Peyer's patch (tissue), 4 donors: ENCODE data around the gene ATP11A.

Source experiments
- POLR2A ChIP-seq, 2 donors: fragments of 450-650 bp; IDR thresholded peaks; one replicate each; pipeline ENCODE4 v1.5.1; 2017; ENCODE audit warnings: antibody characterized with exemption in 2 of 2, mild to moderate bottlenecking in 2 of 2, moderate library complexity in 2 of 2
- TF ChIP-seq, protein P1 (sequence below), 6 experiments: fragments of 450-650 bp in 4 of 6; fragments of 200-600 bp in 2 of 6; sonication (generic) in 1 of 6; IDR thresholded peaks; one replicate each; pipeline ENCODE4 v1.5.1; 2017 to 2019; ENCODE audit warnings: antibody characterized with exemption in 6 of 6, mild to moderate bottlenecking in 3 of 6, moderate library complexity in 1 of 6

DNA sequence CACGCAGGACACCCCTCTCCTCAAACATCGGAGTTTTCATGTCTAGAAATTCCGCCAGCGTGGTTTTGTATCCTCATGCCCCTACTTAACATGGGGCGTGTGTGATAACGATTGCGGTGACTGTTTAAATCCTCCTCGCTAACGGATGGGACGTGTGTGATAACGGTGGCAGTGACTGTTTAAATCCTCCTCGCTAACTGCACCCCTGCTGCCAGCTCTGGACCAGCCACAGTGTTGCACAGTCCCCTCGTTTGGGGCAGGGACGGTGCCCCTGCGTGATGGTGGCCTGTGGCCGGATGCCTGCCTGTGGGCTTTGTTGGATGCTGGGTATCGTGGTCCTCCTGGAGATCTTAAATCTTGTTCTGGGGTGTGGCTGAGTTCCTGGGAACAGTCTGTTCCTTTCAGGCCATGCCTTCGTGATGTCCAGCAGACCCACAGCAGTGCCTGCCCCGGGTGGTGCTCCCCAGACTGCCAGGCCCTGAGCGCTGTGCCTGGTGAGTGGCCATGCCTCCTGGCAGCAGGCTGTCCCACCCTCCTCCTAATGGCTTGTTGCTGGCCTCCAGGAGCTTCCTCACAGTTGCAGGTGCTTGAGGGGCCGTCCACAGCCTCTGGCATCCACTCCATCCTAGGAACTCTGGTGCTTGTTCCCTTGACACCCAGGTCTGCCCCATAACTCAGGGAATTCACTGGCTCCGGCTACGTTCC lies 156.7 kb downstream of the ATP11A start:
- TF ChIP-seq, protein P1, sequence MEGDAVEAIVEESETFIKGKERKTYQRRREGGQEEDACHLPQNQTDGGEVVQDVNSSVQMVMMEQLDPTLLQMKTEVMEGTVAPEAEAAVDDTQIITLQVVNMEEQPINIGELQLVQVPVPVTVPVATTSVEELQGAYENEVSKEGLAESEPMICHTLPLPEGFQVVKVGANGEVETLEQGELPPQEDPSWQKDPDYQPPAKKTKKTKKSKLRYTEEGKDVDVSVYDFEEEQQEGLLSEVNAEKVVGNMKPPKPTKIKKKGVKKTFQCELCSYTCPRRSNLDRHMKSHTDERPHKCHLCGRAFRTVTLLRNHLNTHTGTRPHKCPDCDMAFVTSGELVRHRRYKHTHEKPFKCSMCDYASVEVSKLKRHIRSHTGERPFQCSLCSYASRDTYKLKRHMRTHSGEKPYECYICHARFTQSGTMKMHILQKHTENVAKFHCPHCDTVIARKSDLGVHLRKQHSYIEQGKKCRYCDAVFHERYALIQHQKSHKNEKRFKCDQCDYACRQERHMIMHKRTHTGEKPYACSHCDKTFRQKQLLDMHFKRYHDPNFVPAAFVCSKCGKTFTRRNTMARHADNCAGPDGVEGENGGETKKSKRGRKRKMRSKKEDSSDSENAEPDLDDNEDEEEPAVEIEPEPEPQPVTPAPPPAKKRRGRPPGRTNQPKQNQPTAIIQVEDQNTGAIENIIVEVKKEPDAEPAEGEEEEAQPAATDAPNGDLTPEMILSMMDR (IDR thresholded peaks at IDR 0.05) = no peak
- no peak for TF ChIP-seq POLR2A (IDR thresholded peaks at IDR 0.05)
